ENCODE results near the gene WDR48.

WDR48 gene

GRCh38 chr3:39098473-39099000 lies 46.7 kb downstream of the WDR48 start:
- Mint-ChIP-seq H3K4me1 (peaks cover 15% of the 10 kb centered on the region), H3K27ac (ENCODE audit: low read depth) (no peak overlapping the region), H3K36me3 (ENCODE audit: insufficient read depth) (peaks cover 50% of the 10 kb centered on the region), H3K4me3 (no peak overlapping the region), H3K27me3 (no peaks in the 10 kb centered on the region), H3K9me3 (no peaks in the 10 kb centered on the region)
- DNase-seq (ENCODE audit: low spot score in 2 of 2) (no peak), ATAC-seq (replicated peaks; ENCODE audit: extremely low read depth, poor library complexity, severe bottlenecking) (no peak)

- H3K36me3 Mint-ChIP-seq (ENCODE audit: insufficient read depth): peaks cover 43% of the 10 kb centered on the region
- peaks cover 15% of the 10 kb centered on the region for H3K4me1 Mint-ChIP-seq
- H3K27ac Mint-ChIP-seq (ENCODE audit: low read depth): no peak overlapping the region
- DNase-seq (ENCODE audit: low spot score in 2 of 2): no peak
- no peak overlapping the region for H3K4me3 Mint-ChIP-seq
- no peak for ATAC-seq (replicated peaks; ENCODE audit: extremely low read depth, poor library complexity, severe bottlenecking)
- H3K9me3 Mint-ChIP-seq: no peaks in the 10 kb centered on the region
- no peaks in the 10 kb centered on the region for H3K27me3 Mint-ChIP-seq
These were observed 47.4 kb downstream of the WDR48 start for GRCh38 chr3:39099242-39099641.

DNA sequence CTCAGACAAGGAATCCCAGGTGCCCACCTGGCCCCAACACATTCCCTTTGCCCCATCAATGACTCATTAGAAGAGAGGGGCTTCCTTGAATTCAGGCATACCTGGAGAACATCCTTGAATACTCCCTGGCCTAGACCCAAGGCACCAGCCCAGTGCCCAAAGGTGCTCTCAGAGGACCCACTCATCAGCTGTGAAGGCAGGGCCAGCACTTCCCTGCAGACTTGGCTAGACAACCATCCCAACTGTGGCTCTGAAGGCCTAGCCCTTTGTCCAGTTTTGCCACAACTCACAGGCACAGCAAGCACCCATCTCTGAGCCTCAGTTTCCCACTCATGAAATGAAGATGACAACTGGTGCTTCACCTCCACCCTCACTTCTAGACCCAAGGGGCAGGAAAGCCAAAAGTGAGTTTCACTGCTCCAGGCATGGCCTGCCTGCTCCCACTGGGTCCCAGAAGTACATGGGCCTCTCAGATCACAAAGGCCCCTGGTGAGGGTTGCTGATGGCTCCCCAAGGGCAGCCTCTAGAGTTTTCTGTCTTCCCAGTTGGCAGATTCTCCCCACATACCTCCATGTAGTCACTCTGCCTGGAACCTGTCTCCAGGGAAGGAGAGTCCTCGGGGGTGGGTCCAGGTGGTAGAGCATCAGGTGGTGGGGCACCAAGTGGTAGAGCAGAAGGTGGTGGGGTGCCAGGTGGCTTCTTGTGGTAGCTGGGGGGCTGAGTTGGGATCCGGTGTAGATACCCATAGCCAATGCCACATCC lies 48.1 kb downstream of the WDR48 start:
- no peaks in the 10 kb centered on the region for H3K9me3 Mint-ChIP-seq
- peaks cover 36% of the 10 kb centered on the region for H3K36me3 Mint-ChIP-seq (ENCODE audit: insufficient read depth)
- H3K4me1 Mint-ChIP-seq: peaks cover 17% of the 10 kb centered on the region
- H3K4me3 Mint-ChIP-seq: no peak overlapping the region
- no peak for DNase-seq (ENCODE audit: low spot score in 2 of 2)
- no peaks in the 10 kb centered on the region for H3K27me3 Mint-ChIP-seq
- no peak for ATAC-seq (replicated peaks; ENCODE audit: extremely low read depth, poor library complexity, severe bottlenecking)
- H3K27ac Mint-ChIP-seq (ENCODE audit: low read depth): no peak overlapping the region

DNA sequence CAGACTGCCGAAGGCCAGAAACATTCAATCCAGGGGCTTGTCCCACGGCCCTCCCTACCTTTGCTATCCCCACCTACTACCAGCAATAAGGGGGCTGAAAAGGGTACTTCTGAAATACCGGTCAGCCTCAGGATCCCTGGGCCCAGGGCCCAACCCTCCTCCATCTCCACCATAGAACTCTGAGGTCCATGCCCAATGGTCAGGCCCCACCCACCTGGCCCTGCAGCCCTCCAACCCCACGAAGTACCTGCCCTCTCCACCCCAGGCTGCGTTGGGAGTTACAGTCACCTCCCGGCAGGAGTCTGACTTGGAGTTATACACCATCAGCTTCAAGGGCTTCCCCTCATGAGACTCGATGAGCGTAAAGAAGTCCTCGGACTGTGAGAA lies 48.7 kb downstream of the WDR48 start:
- Mint-ChIP-seq H3K27me3 (no peaks in the 10 kb centered on the region), H3K27ac (ENCODE audit: low read depth) (no peak overlapping the region)

GRCh38 chr3:39101022-39101689 lies 49.3 kb downstream of the WDR48 start:
- no peak overlapping the region for H3K27ac Mint-ChIP-seq (ENCODE audit: low read depth)
- H3K9me3 Mint-ChIP-seq: no peaks in the 10 kb centered on the region
- peaks cover 30% of the 10 kb centered on the region for H3K36me3 Mint-ChIP-seq (ENCODE audit: insufficient read depth)
- peaks cover 30% of the 10 kb centered on the region for H3K4me1 Mint-ChIP-seq
- H3K4me3 Mint-ChIP-seq: no peak overlapping the region
- DNase-seq (ENCODE audit: low spot score in 2 of 2): no peak
- no peaks in the 10 kb centered on the region for H3K27me3 Mint-ChIP-seq
- no peak for ATAC-seq (replicated peaks; ENCODE audit: extremely low read depth, poor library complexity, severe bottlenecking)

More for the DNA sequence above, 48.7 kb downstream of the WDR48 start:
- no peak for ATAC-seq (replicated peaks; ENCODE audit: extremely low read depth, poor library complexity, severe bottlenecking)
- H3K36me3 Mint-ChIP-seq (ENCODE audit: insufficient read depth): peaks cover 35% of the 10 kb centered on the region
- no peaks in the 10 kb centered on the region for H3K9me3 Mint-ChIP-seq
- H3K4me3 Mint-ChIP-seq: no peak overlapping the region
- no peak for DNase-seq (ENCODE audit: low spot score in 2 of 2)
- peaks cover 23% of the 10 kb centered on the region for H3K4me1 Mint-ChIP-seq

GRCh38 chr3:39102504-39103323 lies 50.9 kb downstream of the WDR48 start:
- peaks cover 19% of the 10 kb centered on the region for H3K36me3 Mint-ChIP-seq (ENCODE audit: insufficient read depth)
- H3K9me3 Mint-ChIP-seq: no peaks in the 10 kb centered on the region
- H3K4me1 Mint-ChIP-seq: peaks cover 40% of the 10 kb centered on the region
- H3K27me3 Mint-ChIP-seq: no peaks in the 10 kb centered on the region
- DNase-seq (ENCODE audit: low spot score in 2 of 2): no peak
- no peak for ATAC-seq (replicated peaks; ENCODE audit: extremely low read depth, poor library complexity, severe bottlenecking)
- no peak overlapping the region for H3K4me3 Mint-ChIP-seq
- peak overlapping the region; percentile 85 for H3K27ac Mint-ChIP-seq (ENCODE audit: low read depth)

GRCh38 chr3:39103324-39103693 lies 51.5 kb downstream of the WDR48 start:
- DNase-seq (ENCODE audit: low spot score in 2 of 2) (no peak), ATAC-seq (replicated peaks; ENCODE audit: extremely low read depth, poor library complexity, severe bottlenecking) (no peak)
- Mint-ChIP-seq H3K9me3 (no peaks in the 10 kb centered on the region), H3K4me1 (peaks cover 46% of the 10 kb centered on the region), H3K27me3 (no peaks in the 10 kb centered on the region), H3K4me3 (no peak overlapping the region), H3K36me3 (ENCODE audit: insufficient read depth) (peaks cover 19% of the 10 kb centered on the region), H3K27ac (ENCODE audit: low read depth) (peak overlapping the region; percentile 85)

DNA sequence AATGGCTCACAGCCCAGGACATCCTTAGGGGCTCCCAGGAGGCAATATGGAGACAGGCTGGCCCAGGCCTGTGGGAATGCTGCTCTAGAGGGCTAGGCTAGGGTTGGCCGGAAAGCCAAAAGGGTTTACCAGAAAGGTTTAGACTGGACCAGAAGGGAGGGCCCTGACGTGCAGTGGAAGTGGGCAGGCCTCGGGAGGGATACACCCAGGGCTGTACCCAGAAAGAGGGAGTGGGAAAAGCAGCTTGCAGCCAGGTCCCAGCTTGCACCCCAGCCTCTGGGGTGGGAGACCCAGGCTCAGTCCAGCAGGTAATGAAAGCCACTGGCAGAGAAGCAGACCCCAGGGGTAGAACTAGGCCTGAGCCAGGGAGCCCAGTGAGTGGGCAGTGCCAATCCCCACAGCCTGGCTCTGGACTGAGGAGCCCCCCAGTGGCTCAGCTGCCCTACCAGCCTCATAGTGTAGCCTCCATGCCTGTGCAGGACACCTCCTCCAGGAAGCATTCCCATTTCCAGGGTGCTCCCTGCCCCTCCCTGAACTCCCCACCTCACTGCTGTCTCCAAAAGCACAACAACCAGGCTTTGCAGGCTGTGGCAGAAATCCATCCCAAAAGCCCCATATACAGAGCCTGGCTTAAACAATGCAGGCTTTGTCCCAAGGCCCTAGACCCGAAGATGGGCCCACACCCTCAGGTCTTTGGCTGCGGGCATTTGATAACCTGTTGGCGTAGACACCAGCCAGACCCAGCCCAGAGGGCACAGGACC lies 52.2 kb downstream of the WDR48 start:
- H3K4me3 Mint-ChIP-seq: no peak overlapping the region
- ATAC-seq (replicated peaks; ENCODE audit: extremely low read depth, poor library complexity, severe bottlenecking) (no peak), DNase-seq (ENCODE audit: low spot score in 2 of 2) (no peak)
- peaks cover 53% of the 10 kb centered on the region for H3K4me1 Mint-ChIP-seq
- no peaks in the 10 kb centered on the region for H3K27me3 Mint-ChIP-seq
- peaks cover 17% of the 10 kb centered on the region for H3K36me3 Mint-ChIP-seq (ENCODE audit: insufficient read depth)
- peak overlapping the region; percentile 70 for H3K27ac Mint-ChIP-seq (ENCODE audit: low read depth)
- H3K9me3 Mint-ChIP-seq: no peaks in the 10 kb centered on the region

DNA sequence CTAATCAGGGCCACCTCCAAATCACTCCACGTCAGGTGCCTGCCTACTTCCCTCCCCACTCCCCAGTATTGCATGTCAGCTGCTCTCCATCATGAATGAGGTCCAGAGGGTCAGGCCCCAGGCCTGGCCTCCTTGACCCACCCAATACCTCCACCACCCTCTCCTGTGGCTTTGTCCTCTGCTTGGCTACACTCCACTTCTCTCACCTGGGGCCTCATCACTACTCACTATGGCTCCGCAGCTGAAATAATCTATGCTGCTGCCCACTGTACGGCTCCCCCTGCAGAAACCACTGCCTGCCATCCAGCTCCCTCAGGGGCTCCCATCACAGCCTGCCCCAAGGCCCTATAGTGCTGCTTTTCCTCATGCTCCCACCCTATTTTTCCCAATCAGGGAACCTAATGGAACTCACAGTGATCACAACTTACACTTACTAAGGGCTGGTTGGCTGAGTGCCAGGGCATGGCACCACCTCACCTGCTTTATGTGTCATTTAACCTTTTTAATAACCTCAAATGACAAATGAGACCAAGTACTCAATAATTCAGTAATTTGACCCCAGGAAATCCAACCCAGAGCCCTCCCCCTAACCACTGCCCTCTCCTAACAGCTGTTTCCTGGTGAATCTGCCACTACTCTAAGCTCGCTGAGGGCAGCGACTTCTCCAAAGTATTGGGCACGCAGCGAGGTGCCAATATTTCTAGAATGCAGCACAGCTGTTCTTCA lies 53.3 kb downstream of the WDR48 start:
- Mint-ChIP-seq H3K9me3 (no peaks in the 10 kb centered on the region), H3K4me1 (peaks cover 59% of the 10 kb centered on the region), H3K4me3 (no peak overlapping the region), H3K27me3 (no peaks in the 10 kb centered on the region), H3K36me3 (ENCODE audit: insufficient read depth) (peaks cover 12% of the 10 kb centered on the region), H3K27ac (ENCODE audit: low read depth) (peak overlapping the region; percentile 81)
- no peak for ATAC-seq (replicated peaks; ENCODE audit: extremely low read depth, poor library complexity, severe bottlenecking)
- no peak for DNase-seq (ENCODE audit: low spot score in 2 of 2)

- no peak overlapping the region for H3K27ac Mint-ChIP-seq (ENCODE audit: low read depth)
- no peaks in the 10 kb centered on the region for H3K27me3 Mint-ChIP-seq
- H3K9me3 Mint-ChIP-seq: no peaks in the 10 kb centered on the region
- no peak for ATAC-seq (replicated peaks; ENCODE audit: extremely low read depth, poor library complexity, severe bottlenecking)
- no peak for DNase-seq (ENCODE audit: low spot score in 2 of 2)
- peaks cover 59% of the 10 kb centered on the region for H3K4me1 Mint-ChIP-seq
- H3K4me3 Mint-ChIP-seq: peak overlapping the region; percentile 88
- H3K36me3 Mint-ChIP-seq (ENCODE audit: insufficient read depth): peaks cover 12% of the 10 kb centered on the region
These were observed 53.9 kb downstream of the WDR48 start for GRCh38 chr3:39105687-39106063.

- Mint-ChIP-seq H3K4me3 (peak overlapping the region; percentile 88), H3K9me3 (no peaks in the 10 kb centered on the region), H3K27me3 (no peaks in the 10 kb centered on the region), H3K36me3 (ENCODE audit: insufficient read depth) (peaks cover 12% of the 10 kb centered on the region), H3K27ac (ENCODE audit: low read depth) (no peak overlapping the region), H3K4me1 (peaks cover 55% of the 10 kb centered on the region)
- DNase-seq (ENCODE audit: low spot score in 2 of 2): no peak
- no peak for ATAC-seq (replicated peaks; ENCODE audit: extremely low read depth, poor library complexity, severe bottlenecking)
These were observed 54.5 kb downstream of the WDR48 start for GRCh38 chr3:39106281-39106811.
